Activated T-helper 9 cell treated with anti-CD3 and anti-CD28 coated beads, Interleukin-2, amount 50 U/mL, for 16 hours (primary cell): ENCODE data around the gene ACTR1B.
"Not testable (repeated sequence)": the region's sequence is repeated elsewhere in the genome, so short reads cannot be mapped to it uniquely, and the experiment has no call there.

ENCODE experiments used
- DNase-seq: peaks from one replicate; pipeline ENCODE4 v3.0.0-alpha.2; 2020; ENCODE audit warnings: low read depth

The ACTR1B gene

GRCh38 chr2:97658691-97659157 is 5.1 kb downstream of the ACTR1B start:
- DNase-seq = no peak

GRCh38 chr2:97657986-97658690 is 5.7 kb downstream of the ACTR1B start:
- no peak for DNase-seq

GRCh38 chr2:97656905-97657587 is 6.8 kb downstream of the ACTR1B start:
- DNase-seq = no peak

- DNase-seq = no peak
Measured at GRCh38 chr2:97656129-97656755, 7.6 kb downstream of the ACTR1B start.

- DNase-seq = no peak
Measured at GRCh38 chr2:97654791-97655190, 9.1 kb downstream of the ACTR1B start.

- DNase-seq = no peak
Measured at GRCh38 chr2:97654309-97654708, 9.5 kb downstream of the ACTR1B start.

GRCh38 chr2:97653874-97654273 is 10.0 kb downstream of the ACTR1B start:
- no peak for DNase-seq

- DNase-seq = no peak
Measured at GRCh38 chr2:97653473-97653872, 10.4 kb downstream of the ACTR1B start.

- DNase-seq = no peak
Measured at GRCh38 chr2:97651114-97651513, 12.7 kb downstream of the ACTR1B start.

- no peak for DNase-seq
Measured at GRCh38 chr2:97646977-97647376, 16.9 kb downstream of the ACTR1B start.

- peak; percentile 99 for DNase-seq
Measured at GRCh38 chr2:97645695-97646629, 17.9 kb downstream of the ACTR1B start, which contains the start of gene COX5B. TSS of gene COX5B (plus strand) at chr2:97646062. CDS start at chr2:97646087, 25 bp downstream.

GRCh38 chr2:97645112-97645694 is 18.6 kb downstream of the ACTR1B start:
- peak; percentile 36 for DNase-seq

GRCh38 chr2:97644023-97644717 is 19.7 kb downstream of the ACTR1B start:
- DNase-seq = no peak

- DNase-seq = not testable (repeated sequence)
Measured at GRCh38 chr2:97626049-97626430, 37.8 kb downstream of the ACTR1B start.

GRCh38 chr2:97625354-97626048 is 38.3 kb downstream of the ACTR1B start:
- DNase-seq = not testable (repeated sequence)

GRCh38 chr2:97622976-97623375 is 40.9 kb downstream of the ACTR1B start:
- not testable (repeated sequence) for DNase-seq

- DNase-seq = not testable (repeated sequence)
Measured at GRCh38 chr2:97620492-97620891, 43.4 kb downstream of the ACTR1B start.

GRCh38 chr2:97618939-97619827 is 44.7 kb downstream of the ACTR1B start:
- DNase-seq = not testable (repeated sequence)

GRCh38 chr2:97617911-97618310 is 45.9 kb downstream of the ACTR1B start:
- DNase-seq = no peak
